Putamen (tissue), 1 donor: ENCODE measurements around the gene TCF23.

Experiments
- DNase-seq: peaks from one replicate; pipeline ENCODE4 v3.0.0-alpha.2; 2016; ENCODE audit warnings: low spot score

Gene TCF23

GRCh38 chr2:27128668-27129571 lies 19.9 kb upstream of the TCF23 start:
- no peak for DNase-seq

DNA sequence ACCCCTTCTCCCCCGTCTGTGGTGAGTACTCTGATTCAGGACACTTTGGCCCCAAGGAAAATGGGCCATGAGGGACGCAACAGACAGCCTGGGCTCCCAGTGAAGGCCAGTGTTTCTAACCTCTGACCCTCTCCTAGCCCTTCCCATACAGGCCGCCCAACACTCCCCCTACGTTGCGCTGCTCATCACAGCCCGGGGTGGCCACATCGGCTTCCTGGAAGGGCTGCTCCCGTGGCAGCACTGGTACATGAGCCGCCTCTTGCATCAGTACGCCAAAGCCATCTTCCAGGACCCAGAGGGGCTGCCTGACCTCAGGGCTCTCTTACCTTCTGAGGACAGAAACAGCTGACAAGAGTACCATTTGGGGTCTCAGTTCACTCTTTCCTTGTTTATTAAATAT lies 18.4 kb upstream of the TCF23 start:
- DNase-seq, result no peak

GRCh38 chr2:27131429-27131828 lies 17.4 kb upstream of the TCF23 start:
- DNase-seq, result no peak

GRCh38 chr2:27133195-27133875 lies 15.5 kb upstream of the TCF23 start:
- no peak for DNase-seq

DNA sequence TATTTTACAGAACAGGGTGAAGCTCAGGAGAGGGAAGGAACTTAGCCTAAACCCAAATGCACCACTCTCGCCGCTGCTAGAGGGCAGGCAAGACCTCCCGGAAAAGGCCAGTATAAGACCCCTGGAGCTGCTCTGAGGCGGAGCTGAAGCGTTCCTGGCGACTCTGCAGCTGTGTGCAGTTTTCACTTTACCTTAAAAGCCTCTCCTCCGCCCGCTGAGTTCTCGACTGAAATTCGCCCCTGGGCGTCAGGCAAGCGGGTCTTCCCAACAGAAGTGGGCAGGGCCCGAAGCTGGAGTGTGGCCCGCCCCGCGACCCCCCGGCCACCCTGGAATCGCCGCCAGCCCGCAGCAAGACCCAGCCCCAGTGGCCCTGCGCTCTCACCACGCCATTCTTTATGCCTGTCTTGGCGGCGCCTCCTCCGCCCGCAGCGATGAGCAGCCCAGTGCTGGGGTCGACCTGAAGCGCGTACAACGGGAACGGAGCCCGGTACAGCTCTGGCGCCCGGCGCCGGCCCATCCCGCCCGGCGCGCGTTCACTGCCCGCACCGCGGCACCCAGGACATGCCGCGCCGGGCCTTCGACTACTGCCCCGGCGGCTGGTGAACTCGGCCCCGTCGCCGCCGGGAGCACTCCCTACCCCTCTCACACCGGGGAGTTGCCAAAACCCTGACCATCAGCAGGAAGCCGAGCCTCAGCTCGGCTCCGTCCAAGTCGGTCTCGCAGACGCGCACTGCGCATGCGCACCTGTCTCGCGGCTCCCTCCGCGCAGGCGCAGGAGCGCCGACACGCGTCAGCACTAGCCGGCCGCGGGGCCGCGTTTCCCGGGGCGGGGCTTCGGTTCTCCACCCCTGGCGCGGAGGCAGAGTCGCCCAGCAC lies 14.7 kb upstream of the TCF23 start, which contains the start of gene PREB:
TSS of gene PREB (minus strand) at position 732 of the 876 bp plus-strand sequence. CDS start at position 517, 215 bp downstream.
- peak; percentile 95 for DNase-seq

DNA sequence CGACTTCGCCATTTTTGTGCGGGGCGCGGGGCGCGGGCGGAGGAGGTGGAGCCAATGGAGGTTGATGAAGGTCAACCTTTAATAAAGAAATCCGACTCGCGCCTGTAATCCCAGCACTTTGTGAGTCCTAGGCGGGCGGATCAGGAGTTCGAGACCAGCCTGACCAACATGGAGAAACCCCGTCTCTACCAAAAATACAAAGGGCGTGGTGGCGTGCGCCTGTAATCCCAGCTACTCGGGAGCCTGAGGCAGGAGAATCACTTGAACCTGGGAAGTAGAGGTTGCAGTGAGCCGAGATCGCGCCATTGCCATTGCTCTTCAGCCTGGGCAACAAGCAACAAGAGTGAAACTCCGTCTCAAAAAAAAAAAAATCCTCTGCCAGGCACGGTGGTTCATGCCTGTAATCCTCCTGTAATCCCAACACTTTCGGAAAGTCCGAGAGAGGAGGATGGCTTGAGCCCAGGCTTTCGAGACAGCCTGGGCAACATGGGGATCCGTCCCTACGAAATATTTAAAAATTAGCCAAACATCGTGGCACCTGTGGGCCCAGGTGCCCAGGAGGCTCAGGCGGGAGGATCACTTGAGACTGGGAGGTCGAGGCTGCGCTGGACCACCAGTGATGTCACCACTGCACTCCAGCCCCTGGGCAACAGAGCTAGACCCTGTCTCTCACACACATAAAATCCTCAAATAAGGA lies 13.9 kb upstream of the TCF23 start:
- no peak for DNase-seq

DNA sequence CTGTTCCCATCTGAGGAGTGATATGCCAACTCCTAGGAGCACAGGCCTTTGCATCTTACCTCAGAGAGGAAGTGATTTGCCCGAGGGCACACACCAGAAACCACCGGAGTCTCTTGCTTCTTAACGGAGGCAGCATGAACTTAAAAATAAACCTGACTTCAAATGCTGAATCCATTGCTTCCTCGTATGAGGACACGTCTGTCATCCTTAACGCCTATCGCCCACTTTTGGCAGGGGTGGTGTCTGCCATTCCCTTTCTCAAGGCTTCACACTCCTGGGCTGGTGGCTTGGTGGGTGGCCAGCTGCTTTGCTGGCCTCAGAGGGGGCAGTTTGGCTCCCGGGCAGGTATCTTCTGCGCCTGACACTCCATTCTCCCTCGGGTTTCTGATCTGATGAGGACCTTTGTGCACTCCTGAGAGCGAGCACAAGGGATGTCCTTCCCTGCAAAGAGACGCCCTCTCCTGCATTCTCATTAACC lies 13.3 kb upstream of the TCF23 start:
- DNase-seq, result no peak

DNA sequence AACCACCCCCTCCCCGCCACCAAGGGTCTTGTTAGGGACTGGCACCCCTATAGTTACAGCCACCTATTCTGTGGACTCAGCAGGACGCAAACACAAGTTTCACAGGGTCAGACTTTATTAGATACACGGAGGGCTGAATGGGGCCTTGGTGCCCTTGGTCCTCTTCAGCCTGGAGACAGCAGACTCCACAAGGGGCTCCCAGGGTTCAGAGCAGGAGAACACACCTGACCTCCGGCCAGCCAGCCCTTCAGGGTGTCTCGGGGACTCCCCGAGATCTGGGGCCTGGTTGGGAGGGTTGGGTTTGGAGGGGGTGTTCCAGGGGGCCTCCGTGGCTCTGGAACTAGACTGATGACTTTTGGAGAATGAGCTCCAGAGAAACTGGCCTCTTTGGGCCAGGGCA lies 12.1 kb upstream of the TCF23 start:
- no peak for DNase-seq

- DNase-seq, result no peak
Measured at GRCh38 chr2:27137322-27137935, 11.4 kb upstream of the TCF23 start.

DNA sequence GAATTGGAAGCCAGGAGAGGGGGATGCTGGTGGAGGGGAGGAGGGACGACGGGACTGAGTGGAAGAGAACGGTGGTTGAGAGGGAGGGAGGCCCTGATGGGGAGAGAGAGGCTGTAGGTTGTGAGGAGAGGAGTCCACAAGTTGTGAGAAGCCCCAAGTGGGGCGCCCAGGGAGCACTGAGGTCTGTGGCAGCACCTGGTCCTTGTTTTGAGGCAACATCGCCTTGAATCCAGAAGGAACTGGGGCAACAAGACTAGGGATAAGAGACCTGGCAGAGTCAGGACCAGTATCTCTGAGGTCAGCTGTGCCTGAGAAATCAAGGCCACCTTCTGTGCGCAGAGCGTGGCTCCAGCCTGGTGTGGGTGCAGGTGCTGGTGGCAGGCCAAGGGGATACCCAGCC lies 10.7 kb upstream of the TCF23 start:
- DNase-seq, result no peak

GRCh38 chr2:27139310-27139709 lies 9.5 kb upstream of the TCF23 start, which contains the start of gene PRR30:
Gene PRR30, minus strand, starts transcription at chr2:27139410. Its CDS starts 1,081 bp downstream, at chr2:27138329.
- DNase-seq, result no peak

DNA sequence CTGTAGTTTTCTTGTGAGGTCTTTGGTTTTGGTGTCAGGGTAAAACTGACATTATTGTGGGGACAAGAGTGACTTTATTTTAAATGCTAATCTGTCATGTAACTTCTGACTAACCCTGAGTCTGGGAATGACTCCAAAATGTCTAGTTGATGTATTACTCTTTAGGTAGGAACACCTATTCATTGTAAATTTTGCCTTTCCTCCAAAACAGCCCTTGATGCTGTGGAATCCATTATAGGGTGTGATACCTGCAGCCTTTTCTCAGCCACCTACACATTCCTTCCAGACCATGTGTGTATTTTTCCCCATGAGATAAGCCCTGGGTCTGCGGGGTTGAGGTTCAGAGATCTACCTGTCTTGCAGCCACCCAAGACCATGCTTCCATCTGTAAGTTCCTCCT lies 5.5 kb upstream of the TCF23 start:
- no peak for DNase-seq

DNA sequence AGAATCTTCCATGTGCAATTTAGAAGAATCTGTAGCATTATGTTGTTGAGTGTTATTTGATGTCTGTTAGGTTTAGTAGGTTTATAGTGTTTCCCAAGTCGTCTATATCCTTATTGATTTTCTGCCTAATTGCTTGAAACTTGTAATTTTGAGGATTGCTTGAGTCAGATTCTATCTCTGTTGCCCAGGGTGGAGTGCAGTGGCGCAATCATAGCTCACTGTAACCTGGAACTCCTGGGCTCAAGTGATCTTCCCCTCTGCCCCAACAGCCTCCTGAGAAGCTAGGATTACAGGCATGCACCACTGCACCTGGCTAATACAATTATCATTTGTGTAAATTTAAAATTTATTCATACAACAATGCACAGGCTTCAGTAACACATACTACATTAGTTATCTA lies 3.1 kb upstream of the TCF23 start:
- DNase-seq, result no peak

GRCh38 chr2:27147935-27148334 lies 869 bp upstream of the TCF23 start:
- DNase-seq, result no peak

DNA sequence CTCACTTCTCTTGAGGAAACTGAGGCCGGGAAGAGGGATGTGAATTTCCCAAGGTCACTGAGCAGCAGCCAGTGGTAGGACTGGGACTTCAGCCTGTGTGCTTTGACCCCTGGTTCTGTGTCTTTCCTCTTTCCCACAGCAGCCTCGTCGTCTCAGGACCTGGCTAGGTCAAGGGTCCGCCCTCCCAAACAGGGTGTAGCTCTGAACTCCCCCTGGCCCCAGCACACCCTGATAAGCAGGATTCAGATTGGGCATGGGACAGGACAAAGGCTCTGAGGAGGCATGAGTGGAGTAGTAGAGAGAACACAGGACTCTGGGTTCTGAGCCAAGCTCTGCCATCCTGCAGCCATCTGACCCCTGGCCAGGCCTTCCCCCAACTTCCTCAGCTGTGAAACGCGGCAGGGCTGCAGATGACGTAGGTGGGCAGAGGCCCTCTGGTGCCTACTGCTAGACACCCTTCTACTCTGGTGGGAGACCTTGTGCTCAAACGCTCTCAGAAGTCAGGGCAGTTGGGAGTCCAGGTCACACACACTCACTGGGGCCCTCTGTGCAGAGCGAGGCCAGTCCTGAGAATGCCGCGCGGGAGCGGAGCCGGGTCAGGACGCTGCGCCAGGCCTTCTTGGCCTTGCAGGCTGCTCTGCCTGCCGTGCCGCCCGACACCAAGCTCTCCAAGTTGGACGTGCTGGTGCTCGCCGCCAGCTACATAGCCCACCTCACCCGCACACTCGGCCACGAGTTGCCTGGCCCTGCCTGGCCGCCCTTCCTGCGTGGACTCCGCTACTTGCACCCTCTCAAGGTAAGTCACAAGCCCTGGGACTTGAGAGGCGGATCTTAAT lies 984 bp downstream of the TCF23 start:
- DNase-seq, result no peak

DNA sequence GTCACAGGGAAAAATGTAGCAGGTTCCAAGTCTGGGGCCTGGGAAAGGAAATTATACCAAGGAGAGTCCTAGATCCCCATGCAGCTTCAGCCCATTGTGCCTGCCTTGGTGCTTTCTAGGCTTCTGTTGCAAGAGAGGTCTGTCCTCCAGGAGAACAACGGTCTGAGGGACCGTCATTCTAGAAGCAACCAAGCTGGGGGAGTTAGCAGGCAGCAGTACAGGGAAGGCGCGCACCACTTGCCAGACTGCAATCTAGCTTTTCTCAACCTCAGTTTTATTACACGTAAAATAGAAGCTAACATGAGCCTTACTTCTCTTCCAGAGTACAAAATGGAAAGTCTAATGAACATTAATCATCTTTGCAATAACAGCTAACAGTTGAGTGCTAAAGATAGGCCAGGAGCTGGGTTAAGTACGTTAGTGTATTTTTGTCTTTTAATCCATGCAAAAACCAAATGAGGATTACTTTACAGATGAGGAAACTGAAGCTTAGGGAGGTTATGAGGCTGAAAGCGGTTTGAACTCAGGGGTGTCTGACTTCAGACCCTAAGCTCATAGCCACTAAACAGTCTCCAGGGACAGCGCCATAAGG lies 1.9 kb downstream of the TCF23 start:
- DNase-seq, result no peak

DNA sequence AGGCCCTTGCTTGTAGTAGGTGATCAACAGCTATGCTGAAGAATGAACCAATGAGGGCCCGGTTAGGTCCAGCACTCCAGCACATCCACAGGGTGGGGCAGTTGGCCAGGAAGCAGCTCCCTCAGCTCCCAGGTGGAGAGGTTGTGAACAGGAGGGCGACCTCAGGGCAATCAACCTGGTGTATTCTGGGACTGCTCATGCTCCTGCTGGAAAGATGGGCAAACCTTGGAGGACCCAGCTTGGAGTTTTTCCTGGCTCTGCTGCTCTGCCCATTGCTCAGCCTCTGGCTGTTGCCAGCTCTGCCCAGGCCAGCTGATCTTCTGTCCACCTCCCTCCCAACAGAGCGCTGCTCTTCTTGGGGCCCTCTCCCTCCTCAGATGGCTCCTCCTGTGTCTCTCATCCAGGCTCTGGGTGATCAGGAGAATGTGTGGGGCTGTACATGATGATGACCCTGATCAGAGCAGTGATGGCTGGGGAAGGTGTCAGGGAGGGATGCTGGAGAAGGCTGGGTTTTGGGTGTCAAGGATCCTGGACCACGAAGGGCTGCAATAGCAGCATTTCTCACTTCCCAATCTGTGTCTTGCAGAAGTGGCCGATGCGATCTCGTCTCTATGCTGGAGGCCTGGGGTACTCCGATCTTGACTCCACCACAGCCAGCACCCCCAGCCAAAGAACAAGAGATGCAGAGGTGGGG lies 3.4 kb downstream of the TCF23 start:
- DNase-seq, result no peak

- no peak for DNase-seq
Measured at GRCh38 chr2:27152796-27153464, 4.1 kb downstream of the TCF23 start.
